ENCODE results near the gene SDHAF3.
"Not testable (repeated sequence)": the region's sequence is repeated elsewhere in the genome, so short reads cannot be mapped to it uniquely, and the experiment has no call there.

The SDHAF3 gene

GRCh38 chr7:97117372-97118188 is at the start of gene SDHAF3:
TSS of gene SDHAF3 (plus strand) at chr7:97117698. CDS start at chr7:97117724, 26 bp downstream.
- Histone ChIP-seq H3K9ac (ENCODE audit: low read depth, low read length) (peak within 1 kb of the TSS; percentile 81), H3K9me3 (ENCODE audit: control insufficient read depth, insufficient read depth, low read length) (no peaks in the 10 kb centered on the region), H3K36me3 (ENCODE audit: insufficient read depth, low read length) (no peaks in the 10 kb centered on the region), H3K4me1 (ENCODE audit: insufficient read depth, low read length) (no peaks in the 10 kb centered on the region)

- not testable (repeated sequence) for H3K36me3 ChIP-seq (ENCODE audit: insufficient read depth, low read length); H3K4me1 ChIP-seq (ENCODE audit: insufficient read depth, low read length); H3K9me3 ChIP-seq (ENCODE audit: control insufficient read depth, insufficient read depth, low read length); H3K9ac ChIP-seq (ENCODE audit: low read depth, low read length)
Measured at GRCh38 chr7:97072025-97072424, 45.5 kb upstream of the SDHAF3 start.

DNA sequence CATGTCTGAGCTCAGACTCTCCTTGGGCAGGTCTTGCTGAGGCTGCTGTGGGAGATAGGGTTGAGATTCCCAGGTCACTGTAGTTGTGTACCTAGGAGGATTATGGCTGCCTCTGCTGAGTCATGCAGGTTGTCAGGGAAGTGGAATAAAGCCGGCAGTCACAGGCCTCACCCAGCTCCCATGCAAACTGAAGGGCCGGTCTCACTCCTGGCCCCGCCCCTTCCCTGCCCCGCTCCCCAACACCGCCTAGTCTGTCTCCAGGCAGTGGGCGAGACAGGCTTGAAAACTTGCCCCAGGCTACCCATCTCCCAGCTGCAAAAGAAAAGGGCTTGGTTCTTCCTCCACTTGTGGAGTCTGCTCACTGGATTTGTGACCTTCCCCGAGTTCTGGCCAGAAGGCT is 41.6 kb upstream of the SDHAF3 start:
- Histone ChIP-seq H3K4me1 (ENCODE audit: insufficient read depth, low read length) (no peaks in the 10 kb centered on the region), H3K9ac (ENCODE audit: low read depth, low read length) (no peak overlapping the region), H3K36me3 (ENCODE audit: insufficient read depth, low read length) (no peaks in the 10 kb centered on the region), H3K9me3 (ENCODE audit: control insufficient read depth, insufficient read depth, low read length) (no peaks in the 10 kb centered on the region; the same call in 1 of the 2 replicates)

DNA sequence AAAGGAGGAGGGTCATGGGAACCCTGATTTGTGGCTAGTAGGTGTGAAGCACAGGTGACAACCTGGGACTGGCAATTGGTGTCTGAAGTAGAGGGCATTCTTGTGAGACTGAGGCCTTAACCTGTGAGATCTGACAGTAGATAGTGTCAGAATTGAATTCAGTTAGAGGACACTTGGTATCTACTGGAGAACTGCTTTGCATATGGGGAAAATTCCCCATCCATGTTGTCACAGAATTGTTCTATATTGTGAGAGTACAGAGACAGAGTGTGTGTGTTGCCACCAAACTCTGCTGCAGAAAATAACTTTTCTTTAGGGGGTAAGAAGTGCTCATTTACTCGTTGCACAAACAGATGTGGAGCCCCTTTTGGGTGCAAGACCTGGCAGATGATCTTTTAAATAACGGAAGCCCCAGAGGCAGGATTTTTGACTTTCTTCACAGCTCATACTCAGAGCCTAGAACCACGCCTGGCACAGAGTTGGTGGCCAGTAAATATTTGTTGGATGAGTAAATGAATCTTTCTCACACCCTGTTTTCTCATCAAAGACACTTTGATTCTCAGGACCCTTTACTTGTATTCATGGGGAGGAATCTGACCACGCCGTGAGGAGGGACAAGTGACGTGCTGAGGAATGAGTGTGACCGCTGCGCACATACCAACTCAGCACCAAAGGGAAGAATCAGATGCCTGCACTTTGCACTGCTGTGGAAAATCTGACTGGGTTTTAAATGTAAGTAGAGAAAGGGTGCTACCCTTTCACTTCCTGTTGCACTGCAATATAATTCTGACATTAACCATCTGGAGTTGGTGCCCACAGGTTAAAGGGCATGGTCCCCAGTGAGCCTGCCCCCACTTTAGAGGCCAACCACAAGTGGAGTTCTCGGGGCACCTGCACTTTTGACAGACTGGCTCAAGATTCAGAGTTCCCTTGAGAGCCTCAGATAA is 39.2 kb upstream of the SDHAF3 start:
- Histone ChIP-seq H3K36me3 (ENCODE audit: insufficient read depth, low read length) (no peaks in the 10 kb centered on the region), H3K9ac (ENCODE audit: low read depth, low read length) (no peak overlapping the region), H3K9me3 (ENCODE audit: control insufficient read depth, insufficient read depth, low read length) (peaks cover 4% of the 10 kb centered on the region; the same call in 1 of the 2 replicates), H3K4me1 (ENCODE audit: insufficient read depth, low read length) (no peaks in the 10 kb centered on the region)

- Histone ChIP-seq H3K9me3 (ENCODE audit: control insufficient read depth, insufficient read depth, low read length) (peaks cover 4% of the 10 kb centered on the region; the same call in 1 of the 2 replicates), H3K36me3 (ENCODE audit: insufficient read depth, low read length) (no peaks in the 10 kb centered on the region)
Measured at GRCh38 chr7:97079300-97079699, 38.2 kb upstream of the SDHAF3 start.

DNA sequence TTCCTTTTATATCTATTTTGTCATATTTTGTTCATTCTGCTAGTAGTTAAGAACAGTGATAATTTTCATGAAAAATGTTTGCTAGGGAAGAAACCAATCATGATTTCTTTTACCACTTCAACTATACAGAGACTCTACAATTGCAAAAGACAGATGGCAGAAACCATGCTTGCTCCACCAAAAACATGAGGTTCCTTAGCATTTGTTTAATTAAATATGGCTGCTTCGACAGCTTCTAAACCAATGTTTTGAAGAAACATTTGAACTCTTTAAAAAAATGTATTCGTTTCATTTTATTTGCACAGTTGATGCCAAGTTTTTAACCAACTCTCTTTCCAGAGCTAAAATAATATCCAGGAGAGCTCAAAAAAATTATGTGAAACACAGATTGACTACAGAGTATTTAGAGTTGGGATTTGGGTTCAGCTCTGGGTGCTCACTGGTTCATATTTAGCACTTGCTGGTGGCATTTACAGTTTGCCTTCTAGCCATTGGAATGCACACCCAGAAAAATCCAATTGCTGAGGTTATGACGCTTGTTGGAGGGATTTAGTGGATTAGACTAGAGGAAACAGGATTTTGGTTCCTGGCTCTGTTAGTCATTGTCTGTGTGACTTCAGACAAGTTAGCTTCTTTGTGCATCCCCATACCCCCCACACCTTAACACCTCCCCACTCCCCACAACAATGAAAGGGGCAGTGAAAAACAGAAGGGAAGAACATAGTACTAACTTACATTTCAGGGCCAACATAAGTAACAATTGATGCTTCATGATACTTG is 35.8 kb upstream of the SDHAF3 start:
- Histone ChIP-seq H3K9me3 (ENCODE audit: control insufficient read depth, insufficient read depth, low read length) (peaks cover 4% of the 10 kb centered on the region; the same call in 1 of the 2 replicates), H3K36me3 (ENCODE audit: insufficient read depth, low read length) (no peaks in the 10 kb centered on the region), H3K4me1 (ENCODE audit: insufficient read depth, low read length) (no peaks in the 10 kb centered on the region), H3K9ac (ENCODE audit: low read depth, low read length) (no peak overlapping the region)

More at GRCh38 chr7:97079300-97079699, 38.2 kb upstream of the SDHAF3 start:
- Histone ChIP-seq H3K9ac (ENCODE audit: low read depth, low read length) (no peak overlapping the region), H3K4me1 (ENCODE audit: insufficient read depth, low read length) (no peaks in the 10 kb centered on the region)

GRCh38 chr7:97088364-97088763 is 29.1 kb upstream of the SDHAF3 start:
- H3K9ac ChIP-seq (ENCODE audit: low read depth, low read length): no peak overlapping the region
- H3K9me3 ChIP-seq (ENCODE audit: control insufficient read depth, insufficient read depth, low read length): no peaks in the 10 kb centered on the region
- H3K36me3 ChIP-seq (ENCODE audit: insufficient read depth, low read length): no peaks in the 10 kb centered on the region
- no peaks in the 10 kb centered on the region for H3K4me1 ChIP-seq (ENCODE audit: insufficient read depth, low read length)

DNA sequence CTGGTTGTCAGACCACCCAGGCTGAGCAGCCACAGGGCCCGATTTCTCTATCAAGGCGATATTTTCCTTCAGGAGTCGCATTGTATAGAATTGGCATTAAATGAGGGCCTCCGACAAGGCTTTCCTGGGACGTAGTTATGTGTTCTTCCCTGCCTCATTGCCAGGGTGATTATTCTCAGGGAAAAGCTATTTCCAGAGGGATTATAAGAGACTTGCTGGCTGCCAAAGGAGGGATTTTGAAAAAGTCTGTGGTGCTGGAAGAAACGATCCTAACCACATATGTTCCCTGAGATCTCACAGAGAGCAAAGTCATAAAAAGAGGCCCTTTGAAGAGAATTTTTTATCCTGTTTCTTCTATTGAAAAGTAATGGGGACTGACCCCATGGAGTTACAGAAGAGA is 27.7 kb upstream of the SDHAF3 start:
- Histone ChIP-seq H3K4me1 (ENCODE audit: insufficient read depth, low read length) (no peaks in the 10 kb centered on the region), H3K9me3 (ENCODE audit: control insufficient read depth, insufficient read depth, low read length) (no peaks in the 10 kb centered on the region), H3K36me3 (ENCODE audit: insufficient read depth, low read length) (no peaks in the 10 kb centered on the region), H3K9ac (ENCODE audit: low read depth, low read length) (no peak overlapping the region)

DNA sequence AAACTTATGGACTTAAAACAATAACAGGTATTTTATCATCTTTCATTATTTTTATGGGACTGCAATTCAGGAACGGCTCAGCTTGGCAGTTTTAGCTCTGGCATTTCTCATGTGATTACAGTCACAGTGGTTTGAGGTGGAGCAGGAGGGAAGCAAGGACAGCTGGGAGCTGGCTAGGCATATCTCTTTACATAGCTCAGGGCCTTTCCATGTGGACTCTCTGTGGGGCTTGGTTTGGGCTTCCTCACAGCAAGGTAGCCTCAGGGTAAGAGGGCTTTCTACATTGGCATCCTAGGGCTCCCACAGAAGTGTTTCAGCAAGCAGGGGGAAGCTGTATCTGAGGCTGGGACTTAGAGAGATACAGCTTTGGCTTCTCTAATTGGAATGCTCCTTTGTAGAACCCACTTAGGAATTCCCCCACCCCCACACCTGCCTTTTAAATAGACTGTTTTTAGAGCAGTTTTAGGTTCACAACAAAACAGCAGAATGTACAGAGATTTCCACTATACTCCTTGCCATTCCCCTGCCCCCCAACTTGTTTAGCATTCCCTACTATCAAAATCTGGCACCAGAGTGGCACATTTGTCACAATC is 26.6 kb upstream of the SDHAF3 start:
- no peaks in the 10 kb centered on the region for H3K36me3 ChIP-seq (ENCODE audit: insufficient read depth, low read length)

GRCh38 chr7:97094284-97094930 is 23.1 kb upstream of the SDHAF3 start:
- Histone ChIP-seq H3K9ac (ENCODE audit: low read depth, low read length) (no peak overlapping the region), H3K36me3 (ENCODE audit: insufficient read depth, low read length) (no peaks in the 10 kb centered on the region), H3K4me1 (ENCODE audit: insufficient read depth, low read length) (no peaks in the 10 kb centered on the region), H3K9me3 (ENCODE audit: control insufficient read depth, insufficient read depth, low read length) (no peaks in the 10 kb centered on the region)

More for the DNA sequence above, 26.6 kb upstream of the SDHAF3 start:
- H3K9me3 ChIP-seq (ENCODE audit: control insufficient read depth, insufficient read depth, low read length): no peaks in the 10 kb centered on the region
- no peak overlapping the region for H3K9ac ChIP-seq (ENCODE audit: low read depth, low read length)
- no peaks in the 10 kb centered on the region for H3K4me1 ChIP-seq (ENCODE audit: insufficient read depth, low read length)

DNA sequence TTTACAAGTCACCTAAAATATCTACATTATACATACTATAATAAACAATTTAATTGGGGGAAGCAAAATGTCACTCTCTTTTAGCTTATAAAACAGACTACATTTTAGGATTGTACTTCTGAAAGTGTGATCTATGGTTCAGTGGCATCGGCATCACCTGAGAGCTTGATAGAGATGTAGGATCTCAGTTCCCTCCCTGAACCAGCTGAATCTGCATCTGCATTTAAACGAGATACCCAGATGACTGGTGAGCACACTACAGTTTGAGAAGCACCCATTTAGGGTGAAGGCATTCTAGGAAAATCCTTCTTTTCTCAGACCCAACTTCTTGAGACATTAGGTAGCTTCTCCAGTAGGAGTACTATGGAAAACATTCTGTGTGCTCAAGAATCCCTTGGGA is 21.5 kb upstream of the SDHAF3 start:
- Histone ChIP-seq H3K4me1 (ENCODE audit: insufficient read depth, low read length) (no peaks in the 10 kb centered on the region), H3K9me3 (ENCODE audit: control insufficient read depth, insufficient read depth, low read length) (no peaks in the 10 kb centered on the region), H3K9ac (ENCODE audit: low read depth, low read length) (no peak overlapping the region), H3K36me3 (ENCODE audit: insufficient read depth, low read length) (no peaks in the 10 kb centered on the region)

DNA sequence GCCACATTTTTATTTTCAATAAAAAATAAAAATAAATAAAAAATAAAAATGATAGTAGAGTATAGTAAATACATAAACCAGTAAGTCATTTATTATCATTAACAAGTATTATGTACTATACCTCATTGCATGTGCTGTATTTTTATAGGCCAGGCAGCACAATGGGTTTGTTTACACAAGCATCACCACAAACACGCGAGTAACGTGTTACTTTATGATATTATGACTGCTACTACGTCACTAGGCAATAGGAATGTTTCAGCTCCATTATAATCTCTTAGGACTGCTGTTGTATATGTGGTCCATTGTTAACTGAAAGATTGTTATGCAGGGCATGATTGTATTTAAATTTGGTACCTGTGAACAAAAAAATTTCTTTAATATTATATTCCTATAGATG is 20.8 kb upstream of the SDHAF3 start:
- H3K36me3 ChIP-seq (ENCODE audit: insufficient read depth, low read length): no peaks in the 10 kb centered on the region
- H3K9ac ChIP-seq (ENCODE audit: low read depth, low read length): no peak overlapping the region
- H3K4me1 ChIP-seq (ENCODE audit: insufficient read depth, low read length): no peaks in the 10 kb centered on the region
- H3K9me3 ChIP-seq (ENCODE audit: control insufficient read depth, insufficient read depth, low read length): no peaks in the 10 kb centered on the region

- Histone ChIP-seq H3K9me3 (ENCODE audit: control insufficient read depth, insufficient read depth, low read length) (no peaks in the 10 kb centered on the region; the same call in 1 of the 2 replicates), H3K9ac (ENCODE audit: low read depth, low read length) (no peak overlapping the region), H3K4me1 (ENCODE audit: insufficient read depth, low read length) (no peaks in the 10 kb centered on the region), H3K36me3 (ENCODE audit: insufficient read depth, low read length) (no peaks in the 10 kb centered on the region)
Measured at GRCh38 chr7:97104719-97105238, 12.7 kb upstream of the SDHAF3 start.
